Parathyroid adenoma (tissue), 2 donors: ENCODE measurements around the gene GNAI1.

Experiments
- H2AFZ ChIP-seq: fragments of 300-600 bp; sonication (generic); one replicate; pipeline ENCODE4 v1.7.0; 2017; ENCODE audit warnings: antibody characterized with exemption, mild to moderate bottlenecking
- H3K27ac ChIP-seq: fragments of 300-600 bp; sonication (generic); one replicate; pipeline ENCODE4 v1.7.0; 2017
- H3K27me3 ChIP-seq: fragments of 300-600 bp; sonication (generic); one replicate; pipeline ENCODE4 v1.7.0; 2017; ENCODE audit warnings: low read length; ENCODE audit not compliant: control insufficient read depth, insufficient read depth
- H3K36me3 ChIP-seq: fragments of 300-600 bp; sonication (generic); one replicate; pipeline ENCODE4 v1.7.0; 2017; ENCODE audit warnings: low read length; ENCODE audit not compliant: control insufficient read depth, insufficient read depth
- H3K4me1 ChIP-seq: fragments of 300-600 bp; sonication (generic); one replicate; pipeline ENCODE4 v1.7.0; 2017; ENCODE audit warnings: control low read depth
- H3K4me2 ChIP-seq: fragments of 300-600 bp; sonication (generic); one replicate; pipeline ENCODE4 v1.7.0; 2017; ENCODE audit warnings: low read length
- H3K4me3 ChIP-seq: fragments of 300-600 bp; sonication (generic); one replicate; pipeline ENCODE4 v1.7.0; 2017; ENCODE audit warnings: low read depth, low read length
- H3K79me2 ChIP-seq: fragments of 300-600 bp; sonication (generic); one replicate; pipeline ENCODE4 v1.7.0; 2017; ENCODE audit warnings: control low read depth
- H3K9ac ChIP-seq: fragments of 300-600 bp; sonication (generic); one replicate; pipeline ENCODE4 v1.7.0; 2017; ENCODE audit warnings: mild to moderate bottlenecking
- H3K9me3 ChIP-seq: fragments of 300-600 bp; sonication (generic); one replicate; pipeline ENCODE4 v1.7.0; 2017; ENCODE audit warnings: low read length; ENCODE audit not compliant: control insufficient read depth
- CTCF ChIP-seq: fragments of 300-600 bp; sonication (generic); IDR thresholded peaks from one replicate; pipeline ENCODE4 v1.7.0; 2017; ENCODE audit warnings: antibody characterized with exemption, mild to moderate bottlenecking
- donor health status: primary hyperparathyroidism.

GNAI1 gene

GRCh38 chr7:80272560-80273239 is 138.1 kb downstream of the GNAI1 start:
- Histone ChIP-seq H3K79me2 (no peaks in the 10 kb centered on the region), H3K36me3 (no peaks in the 10 kb centered on the region), H3K27ac (no peak overlapping the region), H2AFZ (no peak overlapping the region), H3K27me3 (no peaks in the 10 kb centered on the region), H3K4me2 (no peak overlapping the region), H3K9me3 (no peaks in the 10 kb centered on the region), H3K9ac (no peak overlapping the region), H3K4me1 (no peaks in the 10 kb centered on the region), H3K4me3 (no peak overlapping the region)
- no peak for TF ChIP-seq CTCF

- H3K4me1 ChIP-seq, result no peaks in the 10 kb centered on the region
- H3K36me3 ChIP-seq, result no peaks in the 10 kb centered on the region
- no peak overlapping the region for H3K4me2 ChIP-seq
- no peak overlapping the region for H3K9ac ChIP-seq
- H2AFZ ChIP-seq, result no peak overlapping the region
- no peak overlapping the region for H3K27ac ChIP-seq
- no peak for TF ChIP-seq CTCF
- H3K9me3 ChIP-seq, result no peaks in the 10 kb centered on the region
- no peaks in the 10 kb centered on the region for H3K79me2 ChIP-seq
- no peak overlapping the region for H3K4me3 ChIP-seq
- no peaks in the 10 kb centered on the region for H3K27me3 ChIP-seq
Measured at GRCh38 chr7:80273327-80273726, 138.7 kb downstream of the GNAI1 start.

DNA sequence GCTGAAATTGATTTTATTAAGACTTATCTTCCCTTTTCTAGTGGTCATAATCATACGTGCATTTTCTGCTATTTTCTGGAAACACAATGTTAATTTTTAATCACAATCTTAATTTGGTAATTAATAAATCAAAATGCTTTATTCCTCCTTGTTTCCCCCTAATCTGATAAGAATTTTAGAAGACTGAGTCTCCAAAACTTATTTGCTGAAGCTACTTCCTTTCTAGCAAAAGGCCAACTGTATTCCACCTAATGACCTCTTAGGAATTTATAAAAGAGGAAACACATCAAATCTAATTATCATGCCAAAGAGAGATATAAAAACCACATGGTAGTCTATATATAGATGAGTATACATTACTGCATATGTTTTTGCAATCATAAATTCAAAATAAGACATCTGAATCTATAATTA is 140.6 kb downstream of the GNAI1 start:
- Histone ChIP-seq H3K4me2 (no peak overlapping the region), H3K27me3 (no peaks in the 10 kb centered on the region), H3K4me1 (no peaks in the 10 kb centered on the region), H3K27ac (no peak overlapping the region), H2AFZ (no peak overlapping the region), H3K9me3 (no peaks in the 10 kb centered on the region), H3K4me3 (no peak overlapping the region), H3K9ac (no peak overlapping the region), H3K36me3 (no peaks in the 10 kb centered on the region), H3K79me2 (no peaks in the 10 kb centered on the region)
- no peak for TF ChIP-seq CTCF
